Panc1 (cell line): Measurements from ENCODE around the gene TNRC6A.

Source experiments
- POLR2AphosphoS5 ChIP-seq: IDR thresholded peaks from 2 replicates; pipeline ENCODE4 v1.6.1; 2012; ENCODE audit warnings: mild to moderate bottlenecking, low read depth, low read length, moderate library complexity
- TCF7L2 ChIP-seq: IDR thresholded peaks from 2 replicates; pipeline ENCODE4 v1.6.1; 2011; ENCODE audit warnings: mild to moderate bottlenecking, low read depth, low read length, inconsistent platforms
- TF ChIP-seq, protein P1 (sequence below): fragments of 450-650 bp; IDR thresholded peaks from 2 replicates; pipeline ENCODE4 v1.5.1; 2017; ENCODE audit warnings: mild to moderate bottlenecking

DNA sequence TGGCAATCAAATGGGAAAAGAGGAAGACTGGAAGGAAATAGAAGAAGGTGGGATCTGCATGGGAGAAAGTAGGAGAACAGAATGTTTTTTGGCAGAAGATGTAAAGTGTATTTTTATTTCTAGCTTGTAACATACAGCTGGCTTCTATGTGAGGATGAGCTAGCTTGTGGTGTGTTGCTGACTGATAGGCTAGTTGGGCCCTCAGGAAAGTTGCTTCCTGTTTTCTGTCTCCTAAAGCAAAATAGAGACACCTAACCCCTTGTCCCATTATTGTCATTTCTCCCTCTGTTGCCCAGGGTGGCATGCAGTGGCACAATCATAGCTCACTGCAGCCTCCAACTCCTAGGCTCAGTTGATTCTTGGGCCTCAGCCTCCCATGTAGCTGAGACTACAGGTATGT is 15.9 kb downstream of the TNRC6A start:
- TF ChIP-seq TCF7L2 (no peak), POLR2AphosphoS5 (no peak)
- TF ChIP-seq, protein P1, sequence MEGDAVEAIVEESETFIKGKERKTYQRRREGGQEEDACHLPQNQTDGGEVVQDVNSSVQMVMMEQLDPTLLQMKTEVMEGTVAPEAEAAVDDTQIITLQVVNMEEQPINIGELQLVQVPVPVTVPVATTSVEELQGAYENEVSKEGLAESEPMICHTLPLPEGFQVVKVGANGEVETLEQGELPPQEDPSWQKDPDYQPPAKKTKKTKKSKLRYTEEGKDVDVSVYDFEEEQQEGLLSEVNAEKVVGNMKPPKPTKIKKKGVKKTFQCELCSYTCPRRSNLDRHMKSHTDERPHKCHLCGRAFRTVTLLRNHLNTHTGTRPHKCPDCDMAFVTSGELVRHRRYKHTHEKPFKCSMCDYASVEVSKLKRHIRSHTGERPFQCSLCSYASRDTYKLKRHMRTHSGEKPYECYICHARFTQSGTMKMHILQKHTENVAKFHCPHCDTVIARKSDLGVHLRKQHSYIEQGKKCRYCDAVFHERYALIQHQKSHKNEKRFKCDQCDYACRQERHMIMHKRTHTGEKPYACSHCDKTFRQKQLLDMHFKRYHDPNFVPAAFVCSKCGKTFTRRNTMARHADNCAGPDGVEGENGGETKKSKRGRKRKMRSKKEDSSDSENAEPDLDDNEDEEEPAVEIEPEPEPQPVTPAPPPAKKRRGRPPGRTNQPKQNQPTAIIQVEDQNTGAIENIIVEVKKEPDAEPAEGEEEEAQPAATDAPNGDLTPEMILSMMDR = no peak
